Right lung (tissue), 5 donors: ENCODE data around the gene NEDD4. TPM values are rescaled to one million over a fixed set of nuclear protein-coding genes. Genes with fewer than 3 reads are reported as not detected.
"Not testable (repeated sequence)": the region's sequence is repeated elsewhere in the genome, so short reads cannot be mapped to it uniquely, and the experiment has no call there.

ENCODE experiments used
- DNase-seq, 2 donors: peaks; one replicate each; pipeline ENCODE4 v3.0.0-alpha.2; 2013
- polyA plus RNA-seq, 5 donors: library from polyadenylated mRNA; unstranded; fragments of 120-200 nt; gene quantifications; one replicate each; pipeline versions ENCODE4 v1.2.1 to v1.2.3, GENCODE V29; 2013; ENCODE audit warnings: inconsistent platforms in 1 of 5, low replicate concordance in 1 of 5; ENCODE audit not compliant: insufficient read length in 5 of 5, insufficient read depth in 1 of 5

The NEDD4 gene
- polyA plus RNA-seq, 5 donors = 11.1 to 20.7 (median 18.1) TPM

DNA sequence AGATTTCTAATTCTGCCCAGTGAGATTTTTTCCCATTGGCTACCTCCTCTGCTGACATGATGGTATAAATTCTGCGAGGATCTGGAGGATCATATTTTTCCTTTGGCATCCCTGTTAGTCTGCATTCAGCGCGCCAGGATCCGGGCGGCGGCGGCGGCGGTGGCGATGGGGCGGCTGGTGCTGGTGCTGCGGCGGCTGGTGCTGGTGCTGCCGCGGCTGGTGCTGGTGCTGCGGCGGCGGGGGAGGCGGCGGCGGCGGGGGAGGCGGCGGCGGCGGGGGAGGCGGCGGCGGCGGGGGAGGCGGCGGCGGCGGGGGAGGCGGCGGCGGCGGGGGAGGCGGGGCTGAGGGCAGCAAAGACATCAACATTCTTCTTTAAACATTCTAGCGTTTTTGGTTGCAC, 13.6 kb upstream of the NEDD4 start:
- DNase-seq = not testable (repeated sequence)

DNA sequence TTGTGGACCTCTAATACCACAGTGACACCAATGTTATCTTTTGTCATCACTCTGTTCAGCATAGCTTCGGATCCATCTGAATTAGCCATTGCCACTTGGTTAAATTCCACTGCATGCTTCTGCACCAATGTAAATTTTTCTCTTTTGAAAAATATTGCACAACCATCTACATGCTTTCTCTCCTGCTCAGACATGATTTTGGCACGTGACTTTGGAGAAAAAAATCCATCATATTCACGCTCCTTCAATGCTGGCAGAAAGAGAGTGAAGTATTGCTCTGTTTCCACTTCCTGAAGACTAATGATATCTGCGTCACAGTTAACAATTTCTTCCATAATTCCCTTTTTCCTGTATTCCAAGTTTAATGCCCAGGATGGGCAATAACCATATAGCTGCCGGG, 13.0 kb upstream of the NEDD4 start:
- DNase-seq = not testable (repeated sequence)

DNA sequence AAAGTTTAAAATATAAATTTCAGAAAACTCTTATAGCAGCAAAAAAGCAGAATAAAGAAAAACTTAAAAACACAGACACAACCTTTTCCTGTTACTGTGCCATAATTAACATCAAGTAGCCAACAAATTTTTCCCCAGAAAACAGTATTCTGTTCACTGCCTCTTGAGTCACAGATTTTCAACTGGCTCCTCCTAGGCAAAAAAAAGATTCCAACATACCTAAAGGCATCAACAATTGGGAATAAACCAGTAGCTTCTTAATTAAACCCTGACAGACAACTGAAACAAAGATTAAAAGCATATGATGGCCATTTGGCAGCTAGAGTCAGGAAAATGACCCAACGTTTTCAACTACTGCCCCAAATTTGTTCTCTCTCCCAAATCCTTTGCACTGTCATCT, 10.9 kb upstream of the NEDD4 start:
- DNase-seq = not testable (repeated sequence)

DNA sequence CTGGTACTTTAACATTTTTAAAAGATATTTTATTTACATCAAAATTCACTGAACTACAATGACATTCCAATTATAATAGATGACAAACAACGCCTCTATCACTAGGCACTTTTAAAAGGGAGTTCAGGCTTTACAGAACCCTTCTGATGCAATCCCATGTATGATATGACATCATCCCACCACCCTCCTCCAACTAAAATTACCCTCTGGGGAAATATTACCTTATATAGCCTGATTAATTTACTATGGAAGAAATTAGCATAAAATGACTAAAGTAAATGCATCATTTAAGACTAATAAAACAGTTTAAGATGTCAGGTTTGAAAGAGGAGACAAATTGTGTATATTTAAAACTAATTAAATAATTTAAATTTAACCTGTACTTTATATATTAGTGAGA, 10.4 kb upstream of the NEDD4 start:
- not testable (repeated sequence) for DNase-seq

- DNase-seq = not testable (repeated sequence)
These were observed 9.9 kb upstream of the NEDD4 start for GRCh38 chr15:56003277-56003676.

GRCh38 chr15:56001471-56002078, 8.2 kb upstream of the NEDD4 start:
- no peak for DNase-seq

DNA sequence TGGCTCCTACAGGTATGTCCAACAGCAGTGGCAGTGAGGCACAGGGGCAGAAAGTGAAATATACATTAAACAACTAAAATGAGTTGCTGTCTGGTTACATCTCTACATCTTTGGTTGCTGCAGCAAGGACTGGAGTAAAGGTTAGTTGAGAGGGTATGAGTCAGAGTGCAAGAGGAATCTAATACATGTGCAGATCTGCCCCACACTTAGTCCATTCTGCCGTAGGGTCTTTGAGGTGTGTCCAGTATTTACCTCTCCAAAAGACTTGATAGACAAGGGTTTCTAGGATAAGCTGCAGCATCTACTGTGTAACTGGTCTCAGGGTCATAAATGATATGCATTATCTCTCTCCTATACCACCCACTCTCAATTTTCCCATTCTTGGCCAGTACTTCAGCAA, 6.2 kb upstream of the NEDD4 start:
- no peak for DNase-seq

GRCh38 chr15:55998478-55998877, 5.1 kb upstream of the NEDD4 start:
- no peak for DNase-seq

- DNase-seq = peak; percentile 43 to 46
These were observed 570 bp upstream of the NEDD4 start for GRCh38 chr15:55993804-55994560.

DNA sequence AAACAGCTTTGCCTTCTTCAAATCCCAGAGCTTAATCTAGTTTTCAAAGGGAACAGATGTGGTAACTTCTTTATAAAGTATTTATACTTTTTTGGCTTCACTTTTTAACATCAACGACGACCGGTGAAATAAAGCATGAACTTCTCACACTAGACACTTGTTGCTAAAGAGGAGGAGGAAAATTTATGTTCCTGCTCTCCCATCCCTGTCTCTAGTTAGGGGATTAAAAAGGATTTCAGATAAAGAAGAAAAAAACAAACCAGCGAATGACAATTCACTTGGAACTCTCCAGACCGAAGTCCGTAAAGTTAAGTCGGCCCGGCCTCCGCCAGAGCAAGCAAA, 672 bp downstream of the NEDD4 start:
- DNase-seq = no peak

GRCh38 chr15:55991802-55992768, 1.3 kb downstream of the NEDD4 start:
- DNase-seq = no peak

GRCh38 chr15:55990998-55991397, 2.4 kb downstream of the NEDD4 start:
- DNase-seq = no peak

DNA sequence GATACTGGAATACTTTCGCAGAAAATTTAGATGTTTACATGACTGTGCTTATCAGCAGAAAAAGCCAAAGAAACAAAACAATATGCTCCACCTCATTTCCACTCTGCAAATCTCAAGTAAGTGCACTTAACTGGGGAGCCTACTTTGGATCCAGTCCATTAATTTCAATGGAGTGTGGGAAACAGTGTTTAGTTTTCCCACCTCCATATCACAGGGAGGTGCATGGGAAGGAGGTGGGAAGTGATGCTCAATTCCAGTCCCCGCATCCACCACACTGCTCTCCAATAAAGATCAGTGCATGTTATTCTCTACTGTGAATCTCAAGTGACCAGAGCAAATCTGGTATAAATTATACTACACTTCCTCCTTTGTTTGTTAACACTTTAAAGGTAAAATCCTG, 2.9 kb downstream of the NEDD4 start:
- DNase-seq = no peak

- DNase-seq = no peak
These were observed 4.0 kb downstream of the NEDD4 start for GRCh38 chr15:55989383-55989782.

GRCh38 chr15:55981582-55982249, 11.7 kb downstream of the NEDD4 start:
- no peak for DNase-seq

DNA sequence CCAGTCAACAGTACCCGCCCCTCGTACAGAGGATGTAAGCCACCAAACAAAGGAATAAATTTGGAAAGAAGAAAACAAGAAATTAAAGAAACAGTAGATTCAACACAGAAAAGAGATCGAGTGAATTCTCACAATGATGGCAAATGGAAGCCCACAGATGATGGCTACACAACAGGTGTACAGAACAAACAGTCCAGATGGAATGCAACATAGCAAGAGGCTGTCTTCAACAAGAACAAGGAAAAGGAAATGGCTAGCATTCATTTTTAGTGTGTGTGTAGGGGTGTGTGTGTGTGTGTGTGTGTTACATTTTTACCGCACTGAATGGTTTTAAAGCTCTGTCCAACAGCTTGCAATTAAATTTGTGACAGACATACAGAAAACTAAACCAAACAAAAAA, 12.9 kb downstream of the NEDD4 start:
- DNase-seq = no peak

DNA sequence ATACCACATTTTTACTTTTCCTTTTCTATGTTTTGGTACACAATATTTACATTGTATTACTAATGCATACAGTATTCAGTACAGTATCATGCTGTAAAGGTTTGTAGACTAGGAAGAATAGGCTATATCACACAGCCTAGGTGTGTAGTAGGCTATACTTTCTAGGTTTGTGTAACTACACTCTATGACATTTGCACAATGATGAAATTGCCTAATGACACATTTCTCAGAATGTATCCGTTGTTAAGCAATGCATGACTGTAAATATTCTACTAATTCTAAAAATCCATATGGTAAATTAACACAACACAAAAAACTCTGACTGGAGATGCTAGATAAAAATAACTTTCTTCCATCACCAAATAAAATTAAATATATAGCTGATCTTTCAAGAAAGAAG, 16.2 kb downstream of the NEDD4 start:
- DNase-seq = no peak

GRCh38 chr15:55970286-55970685, 23.1 kb downstream of the NEDD4 start:
- DNase-seq = no peak

DNA sequence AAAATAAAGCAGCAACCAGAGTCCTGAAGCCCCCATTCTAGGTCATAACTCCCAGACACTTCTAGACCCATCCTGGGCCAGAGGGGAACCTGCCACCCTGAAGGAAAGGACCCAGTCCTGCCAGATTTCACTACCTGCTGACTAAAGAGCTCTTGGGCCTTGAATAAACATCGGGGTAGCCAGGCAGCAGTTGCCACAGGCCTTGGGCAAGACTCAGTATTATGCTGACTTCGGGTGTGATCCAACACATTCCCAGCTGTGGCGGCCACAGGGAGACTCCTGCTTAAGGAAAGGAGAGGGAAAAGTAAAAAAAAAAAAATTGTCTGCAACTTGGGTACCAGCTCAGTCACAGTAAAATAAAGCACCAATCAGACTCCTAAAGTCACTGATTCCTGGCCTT, 23.8 kb downstream of the NEDD4 start:
- DNase-seq = no peak

DNA sequence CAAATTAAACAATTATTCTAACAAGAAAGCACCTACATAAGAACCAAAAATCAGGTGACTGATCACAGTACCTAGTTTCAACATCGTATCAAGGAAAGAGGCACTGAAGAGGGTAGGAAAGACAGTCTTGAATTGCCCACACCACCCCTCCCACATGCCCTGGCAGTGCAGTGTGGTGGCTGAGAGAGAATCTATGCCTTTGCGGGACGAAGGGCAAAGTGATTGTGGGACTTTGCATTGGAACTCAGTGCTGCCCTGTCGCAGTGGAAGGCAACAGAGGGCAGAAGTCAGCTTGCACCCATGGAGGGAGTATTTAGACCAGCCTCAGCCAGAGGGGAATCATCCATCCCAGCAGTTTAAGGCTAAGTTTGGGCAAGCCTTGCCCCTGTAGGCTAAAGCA, 24.5 kb downstream of the NEDD4 start:
- DNase-seq = no peak

DNA sequence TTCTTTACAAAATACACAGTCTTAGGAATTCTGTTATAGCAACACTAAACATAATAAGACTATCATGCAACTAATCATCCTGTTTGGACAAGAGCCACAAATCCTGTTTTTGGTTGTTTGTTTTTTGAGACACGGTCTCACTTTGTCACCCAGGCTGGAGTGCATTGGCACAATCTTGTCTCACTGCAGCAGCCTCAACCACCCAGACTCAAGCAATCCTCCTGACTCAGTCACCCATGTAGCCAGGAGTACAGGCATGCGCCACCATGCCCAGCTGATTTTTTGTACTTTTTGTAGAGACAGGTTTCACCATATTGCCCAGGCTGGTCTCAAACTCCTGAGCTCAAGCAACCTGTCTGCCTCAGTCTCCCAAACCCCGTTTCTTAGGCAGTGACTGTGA, 28.3 kb downstream of the NEDD4 start:
- DNase-seq = no peak

GRCh38 chr15:55960946-55961345, 32.5 kb downstream of the NEDD4 start:
- no peak for DNase-seq
